Upper lobe of left lung (tissue), 6 donors: ENCODE data around the gene PPP2R2B. TPM values are rescaled to one million over a fixed set of nuclear protein-coding genes. Genes with fewer than 3 reads are reported as not detected.

Source experiments
- ATAC-seq, 2 donors: fragments of 200-7000 bp; cut with Tn5 transposase; one replicate each; pipeline ENCODE4 v1.9.1; 2022; ENCODE audit warnings: mild to moderate bottlenecking in 2 of 2, moderate library complexity in 2 of 2; ENCODE audit not compliant: low FRiP score in 2 of 2
- DNase-seq, 2 donors: peaks; one replicate each; pipeline ENCODE4 v3.0.0-alpha.2; 2019 to 2020
- H3K27ac ChIP-seq, 4 donors: fragments of 200-600 bp; sonication (generic); one replicate each; pipeline ENCODE4 v1.5.1; 2016 to 2019
- H3K27me3 ChIP-seq, 4 donors: fragments of 200-600 bp; sonication (generic); one replicate each; pipeline ENCODE4 v1.5.1; 2017 to 2019
- H3K36me3 ChIP-seq, 4 donors: fragments of 200-600 bp; sonication (generic); one replicate each; pipeline ENCODE4 v1.5.1; 2016 to 2019
- H3K4me1 ChIP-seq, 4 donors: fragments of 200-600 bp; sonication (generic); one replicate each; pipeline ENCODE4 v1.5.1; 2018 to 2019
- H3K4me3 ChIP-seq, 4 donors: fragments of 200-600 bp; sonication (generic); one replicate each; pipeline ENCODE4 v1.5.1; 2017 to 2019; ENCODE audit warnings: mild to moderate bottlenecking in 2 of 4, moderate library complexity in 1 of 4
- H3K9me3 ChIP-seq, 4 donors: fragments of 200-600 bp; sonication (generic); one replicate each; pipeline ENCODE4 v1.5.1; 2018 to 2019
- CTCF ChIP-seq, 6 experiments: fragments of 450-650 bp in 4 of 6; fragments of 200-600 bp in 2 of 6; sonication (generic) in 2 of 6; IDR thresholded peaks; one replicate each; pipeline ENCODE4 v1.5.1; 2016 to 2019; ENCODE audit warnings: antibody characterized with exemption in 6 of 6
- EP300 ChIP-seq, 4 donors: sonication (generic); formaldehyde crosslinking; IDR thresholded peaks; one replicate each; pipeline ENCODE4 v1.5.1; 2017; ENCODE audit warnings: antibody characterized with exemption in 4 of 4, control low read depth in 2 of 4
- POLR2A ChIP-seq, 4 donors: fragments of 450-650 bp; IDR thresholded peaks; one replicate each; pipeline ENCODE4 v1.5.1; 2016 to 2017; ENCODE audit warnings: antibody characterized with exemption in 4 of 4, mild to moderate bottlenecking in 2 of 4
- POLR2AphosphoS5 ChIP-seq, 2 donors: sonication (generic); formaldehyde crosslinking; IDR thresholded peaks; one replicate each; pipeline ENCODE4 v1.5.1; 2017; ENCODE audit warnings: antibody characterized with exemption in 2 of 2
- WGBS, 2 donors: methylation state at CpG; one replicate each; pipeline ENCODE4 v1.1.5; 2017 to 2018; 5-methylcytosine and 5-hydroxymethylcytosine counted together
- total RNA-seq, 6 donors: library from RNA; depleted of rRNA in 4 of 6; stranded (reverse); fragments of >200 nt in 4 of 6; gene quantifications; one replicate each; pipeline versions ENCODE4 v1.1.0 to v1.2.1, GENCODE V29; 2016 to 2021
- donor health status: DM: no; HTN: no; CAD: no; lungs with moderate emphysema.
- donor health status: DM: no; HTN: yes; CAD: no; lungs with severe emphysema.

PPP2R2B gene
- total RNA-seq, 6 donors from 2014 or later = 0.49 to 7.4 (median 1.3) TPM

GRCh38 chr5:146607659-146608332, 270.8 kb downstream of the PPP2R2B start:
- TF ChIP-seq EP300 (IDR thresholded peaks at IDR 0.05) (no peak), POLR2A (IDR thresholded peaks at IDR 0.05) (no peak), POLR2AphosphoS5 (IDR thresholded peaks at IDR 0.05) (no peak), CTCF (IDR thresholded peaks at IDR 0.05) (no peak)
- no peak for DNase-seq
- no peaks in the 10 kb centered on the region for H3K9me3 ChIP-seq
- H3K27ac ChIP-seq = no peak overlapping the region
- H3K36me3 ChIP-seq = no peaks in the 10 kb centered on the region
- H3K4me3 ChIP-seq = no peak overlapping the region
- H3K27me3 ChIP-seq = no peaks in the 10 kb centered on the region
- no peaks in the 10 kb centered on the region for H3K4me1 ChIP-seq
- ATAC-seq = no peak

- Histone ChIP-seq H3K27me3 (no peaks in the 10 kb centered on the region), H3K36me3 (no peaks in the 10 kb centered on the region), H3K27ac (no peak overlapping the region), H3K4me1 (no peaks in the 10 kb centered on the region), H3K4me3 (no peak overlapping the region), H3K9me3 (no peaks in the 10 kb centered on the region)
- WGBS, 2 donors = 83 to 91% methylated on average over 11 of the region's 11 CpGs
- no peak for DNase-seq
- TF ChIP-seq POLR2AphosphoS5 (IDR thresholded peaks at IDR 0.05) = no peak
- TF ChIP-seq EP300 (IDR thresholded peaks at IDR 0.05) = no peak
- no peak for TF ChIP-seq CTCF (IDR thresholded peaks at IDR 0.05)
- TF ChIP-seq POLR2A (IDR thresholded peaks at IDR 0.05) = no peak
- no peak for ATAC-seq
Observed at GRCh38 chr5:146606893-146607292, 271.7 kb downstream of the PPP2R2B start.

- H3K27ac ChIP-seq = no peak overlapping the region
- no peak for TF ChIP-seq POLR2A (IDR thresholded peaks at IDR 0.05)
- TF ChIP-seq POLR2AphosphoS5 (IDR thresholded peaks at IDR 0.05) = no peak
- 62 to 82% methylated on average over 5 of the region's 5 CpGs for WGBS, 2 donors
- ATAC-seq (no peak), DNase-seq (no peak)
- H3K4me3 ChIP-seq = no peak overlapping the region
- H3K36me3 ChIP-seq = no peaks in the 10 kb centered on the region
- no peaks in the 10 kb centered on the region for H3K9me3 ChIP-seq
- H3K27me3 ChIP-seq = no peaks in the 10 kb centered on the region
- H3K4me1 ChIP-seq = no peaks in the 10 kb centered on the region
Observed at GRCh38 chr5:146600376-146600775, 278.2 kb downstream of the PPP2R2B start.

GRCh38 chr5:146599261-146599660, 279.3 kb downstream of the PPP2R2B start:
- WGBS, 2 donors = 91 to 96% methylated on average over 1 of the region's 1 CpG

GRCh38 chr5:146595088-146595487, 283.5 kb downstream of the PPP2R2B start:
- H3K27ac ChIP-seq = no peak overlapping the region
- no peak for ATAC-seq
- no peak overlapping the region for H3K4me3 ChIP-seq
- H3K9me3 ChIP-seq = no peaks in the 10 kb centered on the region
- no peaks in the 10 kb centered on the region for H3K27me3 ChIP-seq
- WGBS, 2 donors = 52 to 60% methylated on average over 2 of the region's 2 CpGs
- TF ChIP-seq POLR2AphosphoS5 (IDR thresholded peaks at IDR 0.05) = no peak
- TF ChIP-seq CTCF (IDR thresholded peaks at IDR 0.05) = no peak
- no peak for TF ChIP-seq POLR2A (IDR thresholded peaks at IDR 0.05)
- no peak for TF ChIP-seq EP300 (IDR thresholded peaks at IDR 0.05)
- H3K36me3 ChIP-seq = no peaks in the 10 kb centered on the region
- no peak for DNase-seq
- no peaks in the 10 kb centered on the region for H3K4me1 ChIP-seq

More at GRCh38 chr5:146599261-146599660, 279.3 kb downstream of the PPP2R2B start:
- Histone ChIP-seq H3K4me1 (no peaks in the 10 kb centered on the region), H3K9me3 (no peaks in the 10 kb centered on the region), H3K36me3 (no peaks in the 10 kb centered on the region), H3K4me3 (no peak overlapping the region), H3K27ac (no peak overlapping the region), H3K27me3 (no peaks in the 10 kb centered on the region)
- DNase-seq (no peak), ATAC-seq (no peak)
- TF ChIP-seq POLR2A (IDR thresholded peaks at IDR 0.05) (no peak), POLR2AphosphoS5 (IDR thresholded peaks at IDR 0.05) (no peak), EP300 (IDR thresholded peaks at IDR 0.05) (no peak), CTCF (IDR thresholded peaks at IDR 0.05) (no peak)
